Mesothelial cell of epicardium (in vitro differentiated cells): ENCODE data around the gene ZNF316. TPM values are rescaled to one million over a fixed set of nuclear protein-coding genes. Genes with fewer than 3 reads are reported as not detected.
A peak's percentile ranks its signal among the peaks of the same experiment; 100 is the strongest.

Experiments
- DNase-seq, 2 experiments: peaks; one replicate each; pipeline ENCODE4 v3.0.0; 2021; ENCODE audit warnings: low spot score in 2 of 2; ENCODE audit not compliant: unreplicated experiment in 2 of 2
- H3K27ac Mint-ChIP-seq: 2 replicates; pipeline ENCODE4 v1.8.0; 2021; ENCODE audit warnings: mixed read lengths
- H3K27me3 Mint-ChIP-seq: 2 replicates; pipeline ENCODE4 v1.8.0; 2021; ENCODE audit warnings: low read depth, mixed read lengths
- H3K36me3 Mint-ChIP-seq: 2 replicates; pipeline ENCODE4 v1.8.0; 2021; ENCODE audit warnings: mixed read lengths
- H3K4me1 Mint-ChIP-seq: 2 replicates; pipeline ENCODE4 v1.8.0; 2021; ENCODE audit warnings: mixed read lengths
- H3K4me3 Mint-ChIP-seq: 2 replicates; pipeline ENCODE4 v1.8.0; 2021; ENCODE audit warnings: mild to moderate bottlenecking, moderate library complexity, mixed read lengths
- H3K9me3 Mint-ChIP-seq: 2 replicates; pipeline ENCODE4 v1.8.0; 2021; ENCODE audit warnings: mixed read lengths
- CTCF ChIP-seq: fragments of 200-600 bp; sonication (generic); IDR thresholded peaks from one replicate; pipeline ENCODE4 v1.5.0; 2021; ENCODE audit warnings: antibody characterized with exemption; ENCODE audit not compliant: unreplicated experiment
- total RNA-seq: library from RNA; stranded (reverse); gene quantifications from 3 replicates; pipeline ENCODE4 v1.2.1, GENCODE V29; 2021

Gene ZNF316
- total RNA-seq, 1 donor from 2014 or later, result 57.9 TPM

GRCh38 chr7:6637544-6638229, 569 bp downstream of the ZNF316 start:
- H3K27me3 Mint-ChIP-seq, result no peaks in the 10 kb centered on the region
- H3K4me1 Mint-ChIP-seq, result peaks cover 20% of the 10 kb centered on the region
- H3K36me3 Mint-ChIP-seq, result peaks cover 15% of the 10 kb centered on the region
- peak; percentile 26 for TF ChIP-seq CTCF
- peak overlapping the region; percentile 89 for H3K27ac Mint-ChIP-seq
- H3K9me3 Mint-ChIP-seq, result no peaks in the 10 kb centered on the region
- peak in 1 of 2 experiments; percentile 50 for DNase-seq
- H3K4me3 Mint-ChIP-seq, result peak overlapping the region; percentile 80

- H3K9me3 Mint-ChIP-seq, result no peaks in the 10 kb centered on the region
- no peak for TF ChIP-seq CTCF
- H3K27ac Mint-ChIP-seq, result peak overlapping the region; percentile 34
- H3K36me3 Mint-ChIP-seq, result peaks cover 17% of the 10 kb centered on the region
- peaks cover 20% of the 10 kb centered on the region for H3K4me1 Mint-ChIP-seq
- DNase-seq, result no peak
- peak overlapping the region; percentile 80 for H3K4me3 Mint-ChIP-seq
- H3K27me3 Mint-ChIP-seq, result no peaks in the 10 kb centered on the region
Measured at GRCh38 chr7:6639032-6639431, 1.9 kb downstream of the ZNF316 start.

GRCh38 chr7:6639627-6640026, 2.5 kb downstream of the ZNF316 start:
- H3K4me1 Mint-ChIP-seq, result peaks cover 20% of the 10 kb centered on the region
- H3K27ac Mint-ChIP-seq, result no peak overlapping the region
- no peak for DNase-seq
- H3K4me3 Mint-ChIP-seq, result peak overlapping the region; percentile 80
- no peaks in the 10 kb centered on the region for H3K9me3 Mint-ChIP-seq
- H3K27me3 Mint-ChIP-seq, result no peaks in the 10 kb centered on the region
- H3K36me3 Mint-ChIP-seq, result peaks cover 19% of the 10 kb centered on the region
- no peak for TF ChIP-seq CTCF

GRCh38 chr7:6640246-6640721, 3.2 kb downstream of the ZNF316 start:
- H3K27me3 Mint-ChIP-seq, result no peaks in the 10 kb centered on the region
- H3K4me3 Mint-ChIP-seq, result no peak overlapping the region
- peaks cover 20% of the 10 kb centered on the region for H3K4me1 Mint-ChIP-seq
- peaks cover 19% of the 10 kb centered on the region for H3K36me3 Mint-ChIP-seq
- DNase-seq, result no peak
- no peak for TF ChIP-seq CTCF
- H3K9me3 Mint-ChIP-seq, result no peaks in the 10 kb centered on the region
- H3K27ac Mint-ChIP-seq, result peak overlapping the region; percentile 47

- DNase-seq, result no peak
- Mint-ChIP-seq H3K4me1 (peaks cover 18% of the 10 kb centered on the region), H3K27me3 (no peaks in the 10 kb centered on the region), H3K27ac (no peak overlapping the region), H3K4me3 (no peak overlapping the region), H3K36me3 (peaks cover 19% of the 10 kb centered on the region), H3K9me3 (no peaks in the 10 kb centered on the region)
- no peak for TF ChIP-seq CTCF
Measured at GRCh38 chr7:6641305-6642035, 4.4 kb downstream of the ZNF316 start.
